Neural progenitor cell (in vitro differentiated cells): ENCODE measurements around the gene JAKMIP2. TPM values are rescaled to one million over a fixed set of nuclear protein-coding genes. Genes with fewer than 3 reads are reported as not detected.
"Not testable (repeated sequence)": the region's sequence is repeated elsewhere in the genome, so short reads cannot be mapped to it uniquely, and the experiment has no call there.

Experiments used
- DNase-seq: peaks from one replicate; pipeline ENCODE4 v3.0.0-alpha.2; 2016; ENCODE audit warnings: low spot score
- H2AFZ ChIP-seq: fragments of 200-600 bp; sonication (generic); replicated peaks from 2 replicates; pipeline ENCODE4 v1.6.1; 2016; ENCODE audit warnings: antibody characterized with exemption
- H3F3A ChIP-seq: fragments of 200-600 bp; sonication (generic); 2 replicates; pipeline ENCODE4 v1.6.1; 2016; ENCODE audit warnings: antibody characterized with exemption, low read depth
- H3K27ac ChIP-seq: fragments of 200-600 bp; sonication (generic); 2 replicates; pipeline ENCODE4 v1.5.1; 2016; ENCODE audit warnings: mild to moderate bottlenecking
- H3K27me3 ChIP-seq: fragments of 200-600 bp; sonication (generic); 2 replicates; pipeline ENCODE4 v1.6.1; 2016; ENCODE audit warnings: mild to moderate bottlenecking, moderate library complexity
- H3K36me3 ChIP-seq: fragments of 200-600 bp; sonication (generic); 2 replicates; pipeline ENCODE4 v1.5.1; 2016
- H3K4me1 ChIP-seq: fragments of 200-600 bp; sonication (generic); 2 replicates; pipeline ENCODE4 v1.6.1; 2016; ENCODE audit warnings: mixed run types
- H3K4me2 ChIP-seq: fragments of 200-600 bp; sonication (generic); 2 replicates; pipeline ENCODE4 v1.6.1; 2016
- H3K4me3 ChIP-seq: fragments of 200-600 bp; sonication (generic); 2 replicates; pipeline ENCODE4 v1.5.1; 2016
- H3K79me2 ChIP-seq: fragments of 200-600 bp; sonication (generic); 2 replicates; pipeline ENCODE4 v1.6.1; 2016; ENCODE audit warnings: low read depth
- H3K9ac ChIP-seq: fragments of 200-600 bp; sonication (generic); 2 replicates; pipeline ENCODE4 v1.6.1; 2016
- H3K9me3 ChIP-seq: fragments of 200-600 bp; sonication (generic); 2 replicates; pipeline ENCODE4 v1.5.1; 2016; ENCODE audit warnings: low read depth
- H4K20me1 ChIP-seq: fragments of 200-600 bp; sonication (generic); 2 replicates; pipeline ENCODE4 v1.6.1; 2016; ENCODE audit warnings: low read depth
- H3K27ac Mint-ChIP-seq: 3 replicates; pipeline ENCODE4 v1.8.0; 2021; ENCODE audit warnings: mixed read lengths
- H3K27me3 Mint-ChIP-seq: 2 replicates; pipeline ENCODE4 v1.8.0; 2022; ENCODE audit warnings: low read depth, mild to moderate bottlenecking, inconsistent platforms, moderate library complexity, mixed read lengths; ENCODE audit not compliant: insufficient read depth
- H3K36me3 Mint-ChIP-seq: 3 replicates; pipeline ENCODE4 v1.8.0; 2021; ENCODE audit warnings: mixed read lengths
- H3K4me1 Mint-ChIP-seq: 3 replicates; pipeline ENCODE4 v1.8.0; 2021; ENCODE audit warnings: mixed read lengths
- H3K4me3 Mint-ChIP-seq: 3 replicates; pipeline ENCODE4 v1.8.0; 2021; ENCODE audit warnings: mild to moderate bottlenecking, moderate library complexity, mixed read lengths
- H3K9me3 Mint-ChIP-seq: 3 replicates; pipeline ENCODE4 v1.8.0; 2020; ENCODE audit warnings: mixed read lengths
- CTCF ChIP-seq: fragments of 200-600 bp; sonication (generic); IDR thresholded peaks from 2 replicates; pipeline ENCODE4 v1.5.1; 2017; ENCODE audit warnings: antibody characterized with exemption, mild to moderate bottlenecking
- EZH2 ChIP-seq: fragments of 200-600 bp; sonication (generic); IDR thresholded peaks from 2 replicates; pipeline ENCODE4 v1.6.1; 2017; ENCODE audit warnings: antibody characterized with exemption, mild to moderate bottlenecking, moderate library complexity
- EZH2phosphoT487 ChIP-seq: fragments of 200-600 bp; sonication (generic); IDR thresholded peaks from 2 replicates; pipeline ENCODE4 v1.6.1; 2017; ENCODE audit warnings: antibody characterized with exemption
- total RNA-seq: library from RNA; depleted of rRNA; stranded (reverse); fragments of >200 nt; gene quantifications from 2 replicates; pipeline ENCODE4 v1.2.3, GENCODE V29; 2015; ENCODE audit warnings: low replicate concordance

JAKMIP2 gene
- total RNA-seq, 1 donor from 2014 or later: 8.2 TPM

GRCh38 chr5:147557876-147558745, 224.4 kb downstream of the JAKMIP2 start:
- Mint-ChIP-seq H3K9me3 (no peaks in the 10 kb centered on the region), H3K4me3 (no peak overlapping the region), H3K27me3 (peaks cover 3% of the 10 kb centered on the region), H3K27ac (no peak overlapping the region), H3K36me3 (no peaks in the 10 kb centered on the region), H3K4me1 (peaks cover 62% of the 10 kb centered on the region)
- Histone ChIP-seq H3K27ac (peak overlapping the region; percentile 43), H3K79me2 (peaks cover 57% of the 10 kb centered on the region), H3K27me3 (no peaks in the 10 kb centered on the region), H3K4me3 (no peak overlapping the region), H2AFZ (peak overlapping the region; percentile 38), H4K20me1 (no peaks in the 10 kb centered on the region), H3K9ac (no peak overlapping the region), H3K9me3 (no peaks in the 10 kb centered on the region), H3K36me3 (no peaks in the 10 kb centered on the region), H3F3A (peaks cover 50% of the 10 kb centered on the region), H3K4me1 (peaks cover 60% of the 10 kb centered on the region), H3K4me2 (peak overlapping the region; percentile 17)
- TF ChIP-seq EZH2phosphoT487 (no peak), CTCF (no peak), EZH2 (no peak)
- no peak for DNase-seq

- TF ChIP-seq EZH2phosphoT487 (no peak), EZH2 (no peak), CTCF (no peak)
- peaks cover 38% of the 10 kb centered on the region for H3K4me1 Mint-ChIP-seq
- H3K27ac Mint-ChIP-seq: no peak overlapping the region
- H3K36me3 Mint-ChIP-seq: peaks cover 3% of the 10 kb centered on the region
- no peak for DNase-seq
- Histone ChIP-seq H3K4me3 (no peak overlapping the region), H2AFZ (no peak overlapping the region), H3K79me2 (peaks cover 32% of the 10 kb centered on the region), H3K4me2 (no peak overlapping the region), H3K27me3 (no peaks in the 10 kb centered on the region), H3K9me3 (no peaks in the 10 kb centered on the region), H3F3A (peaks cover 25% of the 10 kb centered on the region), H3K4me1 (peaks cover 39% of the 10 kb centered on the region), H3K9ac (no peak overlapping the region), H4K20me1 (no peaks in the 10 kb centered on the region), H3K36me3 (no peaks in the 10 kb centered on the region), H3K27ac (no peak overlapping the region)
- no peak overlapping the region for H3K4me3 Mint-ChIP-seq
- H3K27me3 Mint-ChIP-seq: peaks cover 5% of the 10 kb centered on the region
- H3K9me3 Mint-ChIP-seq: peaks cover 3% of the 10 kb centered on the region
Observed at GRCh38 chr5:147555176-147555575, 227.4 kb downstream of the JAKMIP2 start.

GRCh38 chr5:147554261-147554817, 228.2 kb downstream of the JAKMIP2 start:
- Histone ChIP-seq H3K9me3 (no peaks in the 10 kb centered on the region), H4K20me1 (no peaks in the 10 kb centered on the region), H2AFZ (peak overlapping the region; percentile 45), H3K27ac (no peak overlapping the region), H3K79me2 (peaks cover 23% of the 10 kb centered on the region), H3K9ac (no peak overlapping the region), H3F3A (peaks cover 16% of the 10 kb centered on the region), H3K4me1 (peaks cover 30% of the 10 kb centered on the region), H3K36me3 (no peaks in the 10 kb centered on the region), H3K4me2 (peak overlapping the region; percentile 9), H3K27me3 (no peaks in the 10 kb centered on the region), H3K4me3 (no peak overlapping the region)
- peaks cover 5% of the 10 kb centered on the region for H3K27me3 Mint-ChIP-seq
- DNase-seq: no peak
- H3K9me3 Mint-ChIP-seq: peaks cover 6% of the 10 kb centered on the region
- peak overlapping the region; percentile 92 for H3K27ac Mint-ChIP-seq
- H3K4me3 Mint-ChIP-seq: no peak overlapping the region
- TF ChIP-seq EZH2phosphoT487: no peak
- no peak for TF ChIP-seq EZH2
- TF ChIP-seq CTCF: no peak
- peaks cover 32% of the 10 kb centered on the region for H3K4me1 Mint-ChIP-seq
- H3K36me3 Mint-ChIP-seq: peaks cover 3% of the 10 kb centered on the region

GRCh38 chr5:147553817-147554216, 228.7 kb downstream of the JAKMIP2 start:
- H3K4me2 ChIP-seq, H3K9ac ChIP-seq, H3K9me3 ChIP-seq, H3K27ac ChIP-seq, DNase-seq, H3K27me3 ChIP-seq, H3K36me3 ChIP-seq, H3K27me3 Mint-ChIP-seq, H3K9me3 Mint-ChIP-seq, H4K20me1 ChIP-seq, H3K36me3 Mint-ChIP-seq, H3K4me3 Mint-ChIP-seq, H3K4me3 ChIP-seq: not testable (repeated sequence)
- peaks cover 28% of the 10 kb centered on the region for H3K4me1 Mint-ChIP-seq
- H3F3A ChIP-seq: peaks cover 11% of the 10 kb centered on the region
- H3K79me2 ChIP-seq: peaks cover 18% of the 10 kb centered on the region
- peaks cover 25% of the 10 kb centered on the region for H3K4me1 ChIP-seq
- peak overlapping the region; percentile 45 for H2AFZ ChIP-seq
- H3K27ac Mint-ChIP-seq: peak overlapping the region; percentile 92
